Neural progenitor cell (in vitro differentiated cells): ENCODE results near the gene CTR9.

Experiments used
- CTCF ChIP-seq: fragments of 200-600 bp; sonication (generic); IDR thresholded peaks from 2 replicates; pipeline ENCODE4 v1.5.1; 2017; ENCODE audit warnings: antibody characterized with exemption, mild to moderate bottlenecking
- EZH2 ChIP-seq: fragments of 200-600 bp; sonication (generic); IDR thresholded peaks from 2 replicates; pipeline ENCODE4 v1.6.1; 2017; ENCODE audit warnings: antibody characterized with exemption, mild to moderate bottlenecking, moderate library complexity

- TF ChIP-seq CTCF (no peak), EZH2 (no peak)
Measured at GRCh38 chr11:10806206-10806605, 55.2 kb downstream of the CTR9 start.
